Measurements from ENCODE around the gene GALNT2. TPM values are rescaled to one million over a fixed set of nuclear protein-coding genes. Genes with fewer than 3 reads are reported as not detected.

GALNT2 gene
- polyA plus RNA-seq, result 47.1 TPM
- long read RNA-seq, donor 1, full-length matches to known transcripts, result 8 of 13 reads
- long read RNA-seq, donor 1, partial matches to known transcripts, result 5 of 13 reads
- long read RNA-seq, donor 1, other reads (novel, unspliced or antisense), result 0 of 13 reads
- long read RNA-seq, donor 2, full-length matches to known transcripts, result 11 of 63 reads
- long read RNA-seq, donor 2, partial matches to known transcripts, result 52 of 63 reads
- long read RNA-seq, donor 2, other reads (novel, unspliced or antisense), result 0 of 63 reads
- long read RNA-seq, donor 3, result 0 reads
- long read RNA-seq, donor 4, full-length matches to known transcripts, result 1 of 1 reads
- long read RNA-seq, donor 4, partial matches to known transcripts, result 0 of 1 reads
- long read RNA-seq, donor 4, other reads (novel, unspliced or antisense), result 0 of 1 reads
- long read RNA-seq, donor 5, full-length matches to known transcripts, result 13 of 24 reads
- long read RNA-seq, donor 5, partial matches to known transcripts, result 11 of 24 reads
- long read RNA-seq, donor 5, other reads (novel, unspliced or antisense), result 0 of 24 reads
- long read RNA-seq, donor 6, full-length matches to known transcripts, result 11 of 43 reads
- long read RNA-seq, donor 6, partial matches to known transcripts, result 32 of 43 reads
- long read RNA-seq, donor 6, other reads (novel, unspliced or antisense), result 0 of 43 reads
- long read RNA-seq, donor 7, full-length matches to known transcripts, result 9 of 9 reads
- long read RNA-seq, donor 7, partial matches to known transcripts, result 0 of 9 reads
- long read RNA-seq, donor 7, other reads (novel, unspliced or antisense), result 0 of 9 reads
- long read RNA-seq, donor 8, full-length matches to known transcripts, result 8 of 13 reads
- long read RNA-seq, donor 8, partial matches to known transcripts, result 5 of 13 reads
- long read RNA-seq, donor 8, other reads (novel, unspliced or antisense), result 0 of 13 reads
- long read RNA-seq, donor 9, full-length matches to known transcripts, result 12 of 12 reads
- long read RNA-seq, donor 9, partial matches to known transcripts, result 0 of 12 reads
- long read RNA-seq, donor 9, other reads (novel, unspliced or antisense), result 0 of 12 reads
- long read RNA-seq, donor 10, full-length matches to known transcripts, result 10 of 16 reads
- long read RNA-seq, donor 10, partial matches to known transcripts, result 6 of 16 reads
- long read RNA-seq, donor 10, other reads (novel, unspliced or antisense), result 0 of 16 reads
- long read RNA-seq, donor 11, full-length matches to known transcripts, result 6 of 6 reads
- long read RNA-seq, donor 11, partial matches to known transcripts, result 0 of 6 reads
- long read RNA-seq, donor 11, other reads (novel, unspliced or antisense), result 0 of 6 reads

DNA sequence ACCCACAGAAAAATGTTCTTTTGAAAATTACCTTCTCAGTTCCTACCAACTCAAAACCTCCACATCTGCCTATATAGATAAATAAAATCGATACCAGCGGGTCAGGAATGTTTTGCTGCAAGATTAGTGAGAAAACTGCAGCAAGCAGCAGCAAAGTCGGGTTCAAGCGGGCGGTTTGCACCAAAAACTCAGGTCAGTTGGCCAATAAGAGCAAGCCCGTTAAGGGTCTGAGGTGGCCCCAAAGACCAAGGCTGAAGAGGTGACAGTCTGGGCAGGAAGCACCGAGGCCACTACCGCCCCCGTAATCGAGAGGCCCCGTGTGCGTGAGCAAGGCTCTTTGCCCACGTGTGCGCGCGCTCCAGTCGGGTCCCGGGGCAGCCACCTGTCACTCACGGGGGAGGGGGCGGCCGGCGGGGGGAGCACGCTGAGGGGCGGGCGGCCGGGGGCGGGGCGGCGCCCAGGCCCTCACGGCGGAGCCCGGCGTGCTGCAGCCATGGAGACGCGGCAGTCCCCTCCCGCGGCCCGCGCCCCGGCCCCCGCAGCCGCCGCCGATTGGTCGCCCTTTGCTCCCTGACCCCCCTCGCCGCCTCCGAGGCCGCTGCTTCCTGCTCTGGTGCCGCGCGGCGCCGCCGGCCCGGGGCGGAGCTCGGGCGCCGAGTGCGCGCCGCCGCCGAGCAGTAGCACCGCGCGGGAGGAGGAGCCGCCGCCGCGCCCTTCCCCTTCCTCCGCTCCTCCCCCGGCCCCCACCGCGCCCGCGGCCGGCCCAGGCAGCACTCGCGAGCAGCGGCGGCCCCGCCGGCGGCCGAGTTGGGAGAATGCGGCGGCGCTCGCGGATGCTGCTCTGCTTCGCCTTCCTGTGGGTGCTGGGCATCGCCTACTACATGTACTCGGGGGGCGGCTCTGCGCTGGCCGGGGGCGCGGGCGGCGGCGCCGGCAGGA, at the start of gene GALNT2:
Gene GALNT2 (plus strand): TSS at position 773 of the 939 bp plus-strand sequence. CDS start 43 bp downstream, at position 816.
- Histone ChIP-seq H3K27me3 (ENCODE audit: control insufficient read depth, insufficient read depth, low read length) (no peaks in the 10 kb centered on the region), H3K4me1 (ENCODE audit: control insufficient read depth, insufficient read depth, low read length) (peaks cover 2% of the 10 kb centered on the region), H3K36me3 (ENCODE audit: control insufficient read depth, insufficient read depth, low read length) (no peaks in the 10 kb centered on the region), H3K27ac (ENCODE audit: low read length) (peak within 1 kb of the TSS; percentile 88), H3K4me3 (ENCODE audit: low read length) (peak within 1 kb of the TSS; percentile 76), H3K9me3 (ENCODE audit: control insufficient read depth, low read depth, low read length) (no peaks in the 10 kb centered on the region)
- DNase-seq, result peak; percentile 90 to 97
- no CpG with 5 or more reads among the region's 104 CpGs for WGBS (ENCODE audit: insufficient coverage, low lambda C conversion rate)

DNA sequence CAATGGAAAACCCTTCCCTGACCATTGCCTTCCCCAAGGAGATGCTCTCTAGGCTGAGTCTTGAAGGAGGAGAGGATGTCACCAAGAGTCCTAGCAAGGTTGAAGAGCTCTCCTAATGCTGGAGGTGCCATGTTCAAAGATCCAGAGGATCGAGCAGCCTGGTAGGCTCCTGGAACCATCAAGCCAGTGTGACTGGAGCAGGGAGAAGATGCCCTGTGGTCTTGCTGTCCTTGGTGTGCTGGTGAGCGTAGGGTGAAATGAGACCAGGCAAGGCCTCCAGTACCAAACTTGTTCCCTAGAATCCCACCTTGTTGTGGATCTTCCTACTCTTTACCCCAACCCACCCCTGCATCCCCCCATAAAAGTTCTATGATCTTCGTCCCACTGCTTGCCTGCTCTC, 46.6 kb upstream of the GALNT2 start:
- peaks cover 2% of the 10 kb centered on the region for H3K27me3 ChIP-seq (ENCODE audit: control insufficient read depth, insufficient read depth, low read length)
- H3K4me3 ChIP-seq (ENCODE audit: low read length), result no peak overlapping the region
- no peak overlapping the region for H3K27ac ChIP-seq (ENCODE audit: low read length)
- no peak for DNase-seq
- no peaks in the 10 kb centered on the region for H3K4me1 ChIP-seq (ENCODE audit: control insufficient read depth, insufficient read depth, low read length)
- H3K36me3 ChIP-seq (ENCODE audit: control insufficient read depth, insufficient read depth, low read length), result no peaks in the 10 kb centered on the region
- H3K9me3 ChIP-seq (ENCODE audit: control insufficient read depth, low read depth, low read length), result no peaks in the 10 kb centered on the region
- 83% methylated on average over 1 of the region's 3 CpGs for WGBS (ENCODE audit: insufficient coverage, low lambda C conversion rate)

DNA sequence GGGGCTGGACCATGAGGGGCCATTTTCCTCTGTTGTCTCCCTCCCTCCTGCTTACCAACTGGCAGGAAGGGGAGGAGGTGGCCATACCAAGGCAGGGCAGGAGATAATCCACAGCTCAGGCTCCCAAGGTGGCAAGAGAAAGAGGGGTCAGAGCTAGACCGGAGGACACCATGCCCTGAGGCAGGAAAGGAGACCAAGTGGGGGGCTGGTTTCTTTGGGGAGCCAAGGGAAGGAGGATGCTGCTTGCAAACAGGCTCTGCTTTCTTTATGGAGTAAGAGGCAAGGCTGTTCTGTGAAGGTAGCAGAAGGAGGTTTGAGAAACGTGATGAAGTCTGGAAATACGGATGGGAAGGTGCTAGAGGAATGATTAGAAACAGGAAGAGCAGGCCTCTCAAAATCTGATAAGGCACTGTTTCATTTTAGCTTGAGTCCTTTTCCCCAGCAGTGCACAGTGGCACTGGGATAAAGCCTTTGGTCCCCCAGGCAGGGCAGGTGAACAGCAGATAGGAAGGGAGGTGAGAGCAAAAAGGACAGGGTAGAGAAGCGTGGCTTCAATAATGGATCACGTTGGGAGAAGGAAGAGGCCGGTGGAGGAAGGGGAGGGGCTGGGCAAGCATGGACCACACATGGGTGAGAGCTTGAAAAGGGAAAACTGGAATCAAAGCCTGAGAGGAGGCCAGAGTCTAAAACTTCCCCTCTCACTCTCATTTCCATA, 44.2 kb upstream of the GALNT2 start:
- no peak for DNase-seq
- Histone ChIP-seq H3K27ac (ENCODE audit: low read length) (no peak overlapping the region), H3K36me3 (ENCODE audit: control insufficient read depth, insufficient read depth, low read length) (no peaks in the 10 kb centered on the region), H3K27me3 (ENCODE audit: control insufficient read depth, insufficient read depth, low read length) (peaks cover 2% of the 10 kb centered on the region), H3K4me3 (ENCODE audit: low read length) (no peak overlapping the region), H3K9me3 (ENCODE audit: control insufficient read depth, low read depth, low read length) (no peaks in the 10 kb centered on the region), H3K4me1 (ENCODE audit: control insufficient read depth, insufficient read depth, low read length) (no peaks in the 10 kb centered on the region)
- WGBS (ENCODE audit: insufficient coverage, low lambda C conversion rate), result 51% methylated on average over 4 of the region's 6 CpGs

DNA sequence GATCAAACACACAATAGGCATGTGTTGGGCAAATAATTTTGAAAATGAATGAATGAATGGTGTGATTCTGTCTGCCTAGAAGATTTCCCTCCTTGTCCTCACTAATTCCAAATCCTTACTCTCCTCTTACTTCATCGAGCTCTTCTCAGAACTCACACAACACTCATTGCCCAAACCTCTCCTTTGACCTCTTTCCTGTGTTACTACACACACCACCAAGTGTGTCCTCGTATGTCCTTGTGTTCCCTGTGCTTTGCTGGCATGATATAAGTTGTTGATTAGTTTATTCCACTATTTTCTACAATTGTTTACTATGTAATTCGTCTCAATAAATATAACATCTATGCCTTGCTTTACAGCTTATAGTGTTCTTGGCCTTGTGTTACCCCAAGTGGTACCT, 41.4 kb upstream of the GALNT2 start:
- Histone ChIP-seq H3K36me3 (ENCODE audit: control insufficient read depth, insufficient read depth, low read length) (no peaks in the 10 kb centered on the region), H3K27me3 (ENCODE audit: control insufficient read depth, insufficient read depth, low read length) (peaks cover 2% of the 10 kb centered on the region), H3K9me3 (ENCODE audit: control insufficient read depth, low read depth, low read length) (no peaks in the 10 kb centered on the region), H3K4me3 (ENCODE audit: low read length) (no peak overlapping the region), H3K27ac (ENCODE audit: low read length) (no peak overlapping the region), H3K4me1 (ENCODE audit: control insufficient read depth, insufficient read depth, low read length) (no peaks in the 10 kb centered on the region)
- WGBS (ENCODE audit: insufficient coverage, low lambda C conversion rate), result 100% methylated on average over 2 of the region's 3 CpGs
- DNase-seq, result no peak

DNA sequence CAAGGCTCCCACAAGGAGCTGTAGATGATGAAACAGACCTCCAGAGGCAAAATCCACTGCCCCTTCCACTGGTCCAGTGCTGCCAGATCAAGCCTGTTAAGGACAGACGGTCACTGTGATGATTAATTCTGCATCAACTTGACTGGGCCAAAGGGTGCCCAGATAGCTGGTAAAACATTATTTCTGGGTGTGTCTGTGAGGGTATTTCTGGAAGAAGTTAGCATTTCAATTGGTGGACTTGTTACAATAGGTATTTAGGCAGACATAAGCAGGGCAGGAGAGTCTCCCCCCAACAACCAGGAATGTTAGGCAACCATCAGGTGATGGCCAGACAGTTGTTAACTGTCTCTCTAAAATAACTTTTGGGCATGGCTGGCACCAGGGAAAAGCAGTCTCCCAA, 40.9 kb upstream of the GALNT2 start:
- H3K4me1 ChIP-seq (ENCODE audit: control insufficient read depth, insufficient read depth, low read length), result no peaks in the 10 kb centered on the region
- DNase-seq, result no peak
- H3K27me3 ChIP-seq (ENCODE audit: control insufficient read depth, insufficient read depth, low read length), result peaks cover 2% of the 10 kb centered on the region
- WGBS (ENCODE audit: insufficient coverage, low lambda C conversion rate), result no CpG with 5 or more reads among the region's 1 CpG
- H3K4me3 ChIP-seq (ENCODE audit: low read length), result no peak overlapping the region
- H3K27ac ChIP-seq (ENCODE audit: low read length), result no peak overlapping the region
- no peaks in the 10 kb centered on the region for H3K36me3 ChIP-seq (ENCODE audit: control insufficient read depth, insufficient read depth, low read length)
- H3K9me3 ChIP-seq (ENCODE audit: control insufficient read depth, low read depth, low read length), result no peaks in the 10 kb centered on the region

DNA sequence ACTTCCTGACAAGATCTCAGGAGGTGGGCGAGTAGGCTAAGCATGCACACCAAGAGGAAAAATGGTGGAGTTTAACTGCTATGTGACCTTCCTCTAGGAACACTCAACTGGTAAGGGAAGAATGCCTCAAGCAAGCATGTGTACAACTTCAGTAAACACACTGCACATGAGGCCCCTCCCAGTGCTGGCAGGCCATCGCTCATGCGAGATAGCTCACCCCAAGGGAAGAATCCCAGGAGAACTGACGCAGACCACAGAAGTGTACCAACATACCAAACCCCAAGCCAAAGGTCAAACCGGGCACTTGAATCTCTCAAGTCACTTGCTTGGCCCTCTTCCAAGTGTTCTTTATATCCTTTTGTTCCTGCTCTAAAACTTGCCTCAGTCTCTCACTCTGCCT, 40.5 kb upstream of the GALNT2 start:
- Histone ChIP-seq H3K4me1 (ENCODE audit: control insufficient read depth, insufficient read depth, low read length) (no peaks in the 10 kb centered on the region), H3K36me3 (ENCODE audit: control insufficient read depth, insufficient read depth, low read length) (no peaks in the 10 kb centered on the region), H3K27ac (ENCODE audit: low read length) (no peak overlapping the region), H3K9me3 (ENCODE audit: control insufficient read depth, low read depth, low read length) (no peaks in the 10 kb centered on the region), H3K4me3 (ENCODE audit: low read length) (no peak overlapping the region), H3K27me3 (ENCODE audit: control insufficient read depth, insufficient read depth, low read length) (peaks cover 2% of the 10 kb centered on the region)
- peak in 1 of 2 donors; percentile 11 for DNase-seq
- no CpG with 5 or more reads among the region's 5 CpGs for WGBS (ENCODE audit: insufficient coverage, low lambda C conversion rate)

DNA sequence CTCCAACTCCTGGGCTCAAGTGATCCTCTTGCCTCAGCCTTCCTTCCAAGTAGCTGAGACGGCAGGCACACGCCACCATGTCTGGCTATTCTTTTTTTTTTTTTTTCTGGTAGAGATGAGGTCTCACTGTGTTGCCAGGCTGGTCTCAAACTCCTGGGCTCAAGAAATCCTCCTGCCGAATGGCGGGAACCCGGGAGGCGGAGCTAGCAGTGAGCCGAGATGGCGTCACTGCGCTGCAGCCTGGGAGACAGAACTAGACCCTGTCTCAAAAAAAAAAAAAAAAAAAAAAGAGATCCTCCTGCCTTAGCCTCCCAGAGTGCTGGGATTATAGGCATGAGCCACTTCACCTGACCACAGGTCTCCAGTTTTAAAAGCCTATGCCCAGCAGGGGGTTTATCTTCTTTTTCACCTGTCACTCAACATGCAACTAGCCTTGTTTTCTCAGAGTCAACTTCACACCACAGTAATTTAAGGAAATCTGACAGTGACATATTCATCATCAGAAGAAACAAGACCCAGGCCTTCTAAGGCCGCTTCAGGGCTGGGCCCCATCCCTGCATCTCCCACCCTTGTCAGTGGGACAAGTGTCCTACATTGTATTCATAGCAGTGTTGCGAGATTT, 38.3 kb upstream of the GALNT2 start:
- no peaks in the 10 kb centered on the region for H3K9me3 ChIP-seq (ENCODE audit: control insufficient read depth, low read depth, low read length)
- no peaks in the 10 kb centered on the region for H3K4me1 ChIP-seq (ENCODE audit: control insufficient read depth, insufficient read depth, low read length)
- H3K27me3 ChIP-seq (ENCODE audit: control insufficient read depth, insufficient read depth, low read length), result no peaks in the 10 kb centered on the region
- H3K36me3 ChIP-seq (ENCODE audit: control insufficient read depth, insufficient read depth, low read length), result no peaks in the 10 kb centered on the region
- 67% methylated on average over 1 of the region's 11 CpGs for WGBS (ENCODE audit: insufficient coverage, low lambda C conversion rate)
- no peak for DNase-seq
- H3K27ac ChIP-seq (ENCODE audit: low read length), result no peak overlapping the region
- no peak overlapping the region for H3K4me3 ChIP-seq (ENCODE audit: low read length)

DNA sequence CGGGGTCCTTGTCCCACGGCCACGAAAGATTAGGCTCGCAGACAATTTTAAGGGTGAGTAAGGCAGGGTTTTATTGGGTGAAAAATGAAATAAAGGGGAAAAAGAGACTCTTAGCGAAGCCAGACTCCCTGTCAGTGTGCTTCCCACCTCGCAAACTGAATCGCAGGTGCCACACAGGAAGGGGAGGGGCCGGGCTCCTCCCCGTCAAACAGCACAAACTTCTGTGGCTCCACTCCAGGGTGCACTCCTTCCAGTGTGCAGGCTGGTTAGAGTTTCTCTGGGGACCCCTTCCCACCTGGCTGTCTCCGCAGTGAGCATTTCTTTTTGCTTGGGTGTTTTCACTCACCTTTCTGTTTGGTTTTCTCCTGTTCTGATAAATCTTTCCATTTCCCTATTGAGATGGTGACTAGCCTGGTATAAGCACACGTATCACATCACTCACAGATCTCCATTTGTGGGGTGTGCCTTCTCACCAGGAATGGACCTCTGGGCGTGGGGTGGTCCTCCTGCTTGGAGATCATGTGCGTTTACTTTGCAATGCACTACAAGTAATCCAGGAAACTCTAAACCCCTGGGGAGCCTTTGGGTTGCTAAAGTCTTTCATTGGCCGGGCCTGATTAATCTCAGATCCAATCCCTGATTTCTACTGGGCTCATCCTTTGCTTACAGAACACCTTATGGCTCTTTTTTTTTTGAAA, 37.6 kb upstream of the GALNT2 start:
- WGBS (ENCODE audit: insufficient coverage, low lambda C conversion rate), result 100% methylated on average over 3 of the region's 14 CpGs
- Histone ChIP-seq H3K36me3 (ENCODE audit: control insufficient read depth, insufficient read depth, low read length) (no peaks in the 10 kb centered on the region), H3K4me3 (ENCODE audit: low read length) (no peak overlapping the region), H3K9me3 (ENCODE audit: control insufficient read depth, low read depth, low read length) (no peaks in the 10 kb centered on the region), H3K27ac (ENCODE audit: low read length) (no peak overlapping the region), H3K27me3 (ENCODE audit: control insufficient read depth, insufficient read depth, low read length) (no peaks in the 10 kb centered on the region), H3K4me1 (ENCODE audit: control insufficient read depth, insufficient read depth, low read length) (no peaks in the 10 kb centered on the region)
- no peak for DNase-seq
